ENCODE measurements around the gene ERAS. TPM values are rescaled to one million over a fixed set of nuclear protein-coding genes. Genes with fewer than 3 reads are reported as not detected.
"Not testable (repeated sequence)": the region's sequence is repeated elsewhere in the genome, so short reads cannot be mapped to it uniquely, and the experiment has no call there.

The ERAS gene
- total RNA-seq, 2 experiments from 2014 or later: not detected

DNA sequence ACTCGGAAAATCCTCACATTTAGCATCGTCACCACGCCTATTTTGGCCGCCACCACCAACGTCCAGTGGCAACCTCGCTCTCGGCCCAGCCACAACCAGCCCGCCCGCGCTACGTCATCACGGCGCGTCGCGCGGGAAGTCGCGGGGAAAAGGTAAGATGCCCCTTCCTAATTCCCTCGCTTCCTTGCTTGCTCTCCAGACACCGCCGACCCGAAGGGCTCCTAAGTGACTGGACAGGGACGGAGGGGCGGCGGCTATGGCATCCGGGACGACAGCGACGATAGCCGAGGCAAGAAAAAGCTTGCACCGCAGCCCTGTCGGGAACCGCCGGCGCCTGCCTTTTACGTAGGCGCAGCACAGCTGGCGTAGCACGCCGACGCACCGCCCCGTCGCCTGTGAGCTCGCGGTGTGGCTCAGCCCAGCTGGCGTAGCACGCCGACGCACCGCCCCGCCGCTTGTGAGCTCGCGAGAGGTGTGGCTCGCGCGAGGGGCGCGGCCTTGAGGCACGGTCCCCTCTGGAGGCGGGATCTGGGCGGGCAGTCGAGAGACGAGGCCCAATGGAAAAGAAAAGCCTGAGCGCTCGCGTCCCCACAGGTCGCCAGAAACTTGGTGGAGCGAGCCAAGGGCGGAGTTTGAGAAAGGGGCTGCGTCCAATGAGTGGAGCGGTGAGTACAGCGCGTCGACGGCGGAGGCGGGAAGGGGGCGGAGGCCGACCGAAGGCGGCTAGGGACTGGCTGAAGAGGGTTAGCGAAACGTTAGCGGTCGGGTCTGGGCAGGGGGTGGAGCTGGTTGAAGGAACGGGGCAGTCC lies 24.8 kb upstream of the ERAS start, which contains the start of gene HDAC6:
Gene HDAC6 (plus strand): TSS at position 788 of the 809 bp plus-strand sequence. CDS start 626 bp downstream, outside the sequence.
- H3K9me3 Mint-ChIP-seq (ENCODE audit: low read depth): no peaks in the 10 kb centered on the region
- H3K36me3 Mint-ChIP-seq (ENCODE audit: low read depth): peaks cover 7% of the 10 kb centered on the region
- H3K27ac Mint-ChIP-seq: peak within 1 kb of the TSS; percentile 98
- H3K27me3 Mint-ChIP-seq: no peaks in the 10 kb centered on the region
- intact Hi-C loops (cut with DNase I, micrococcal nuclease): loop anchor here (1.0 to 10.0 kb wide), 23 partner anchors 64 to 1147 kb away; partner anchors contain the start of genes PIM2 (in 2 of the 2), SUV39H1 (in 2 of the 2), EBP (in 1 of the 2) and ELK1 (in 1 of the 2)
- POLR2A ChIA-PET: interaction anchor here (1.0 to 1.4 kb wide), 3 partner anchors 64 to 280 kb away, joined by 3 to 8 read pairs (median 4); partner anchors contain the start of gene EBP
- DNase-seq (peak; percentile 96), ATAC-seq (peak; percentile 89)
- CTCF ChIA-PET: interaction anchor here (0.5 kb wide), 1 partner anchor 1945 kb away, joined by 4 read pairs; no protein-coding TSS in a partner anchor
- peak within 1 kb of the TSS; percentile 90 for H3K4me3 Mint-ChIP-seq
- peaks cover 15% of the 10 kb centered on the region for H3K4me1 Mint-ChIP-seq

DNA sequence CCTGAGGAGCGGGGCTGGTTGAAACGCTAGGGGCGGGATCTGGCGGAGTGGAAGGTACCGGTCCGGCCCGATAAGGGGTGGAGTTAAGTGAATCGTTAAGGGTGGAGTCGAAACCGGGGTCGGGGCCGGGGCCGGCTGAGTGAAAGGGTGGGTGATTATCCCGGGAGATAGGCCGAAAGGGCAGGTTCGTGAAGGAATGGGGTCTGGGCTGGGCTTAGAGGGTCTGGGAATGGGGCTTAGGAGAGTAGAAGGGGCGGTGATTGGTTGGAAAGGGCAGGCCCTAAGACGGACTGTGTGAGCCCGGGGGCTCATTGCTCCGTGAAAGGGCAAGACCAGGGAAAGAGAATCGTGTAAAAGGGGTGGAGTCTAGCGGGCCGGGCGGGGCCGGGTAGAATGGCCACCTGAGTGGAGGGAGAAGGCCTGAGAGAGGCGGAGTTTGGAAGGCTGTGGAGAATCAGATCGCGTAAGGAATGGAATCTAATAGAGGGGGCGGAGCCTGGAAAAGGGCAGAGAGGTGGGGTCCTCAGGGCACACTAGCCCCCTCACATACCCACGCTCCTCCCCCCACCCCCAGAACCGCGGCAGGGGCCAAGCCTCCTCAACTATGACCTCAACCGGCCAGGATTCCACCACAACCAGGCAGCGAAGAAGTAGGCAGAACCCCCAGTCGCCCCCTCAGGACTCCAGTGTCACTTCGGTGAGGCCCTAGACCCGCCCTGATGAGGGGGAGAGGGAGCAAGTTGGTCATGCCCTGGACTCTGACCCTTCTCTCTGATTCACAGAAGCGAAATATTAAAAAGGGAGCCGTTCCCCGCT lies 24.0 kb upstream of the ERAS start:
- ChIA-PET CTCF (no interaction called here), POLR2A (interaction anchor here (1.0 to 1.4 kb wide), 3 partner anchors 65 to 281 kb away, joined by 3 to 8 read pairs (median 4); partner anchors contain the start of gene EBP)
- intact Hi-C loops (cut with DNase I, micrococcal nuclease): loop anchor here (1.0 to 10.0 kb wide), 11 partner anchors 109 to 1147 kb away; partner anchors contain the start of genes EBP (in 1 of the 2), ELK1 (in 1 of the 2), FTSJ1 (in 1 of the 2) and GPKOW (in 1 of the 2)
- Mint-ChIP-seq H3K4me1 (peaks cover 20% of the 10 kb centered on the region), H3K36me3 (ENCODE audit: low read depth) (peaks cover 7% of the 10 kb centered on the region), H3K27me3 (no peaks in the 10 kb centered on the region), H3K4me3 (peak overlapping the region; percentile 90), H3K27ac (peak overlapping the region; percentile 98), H3K9me3 (ENCODE audit: low read depth) (no peaks in the 10 kb centered on the region)
- ATAC-seq (peak; percentile 54), DNase-seq (peak; percentile 80)

DNA sequence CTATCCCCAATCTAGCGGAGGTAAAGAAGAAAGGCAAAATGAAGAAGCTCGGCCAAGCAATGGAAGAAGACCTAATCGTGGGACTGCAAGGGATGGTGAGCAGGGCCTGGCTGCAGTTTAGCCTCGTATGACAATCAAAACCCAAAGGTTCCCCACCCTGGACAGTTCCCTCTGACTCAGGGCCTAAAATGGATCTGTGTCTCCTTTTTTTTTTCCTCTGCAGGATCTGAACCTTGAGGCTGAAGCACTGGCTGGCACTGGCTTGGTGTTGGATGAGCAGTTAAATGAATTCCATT lies 23.5 kb upstream of the ERAS start:
- ATAC-seq (no peak), DNase-seq (no peak)
- peak overlapping the region; percentile 98 for H3K27ac Mint-ChIP-seq
- H3K4me3 Mint-ChIP-seq: peak overlapping the region; percentile 90
- POLR2A ChIA-PET: no interaction called here
- CTCF ChIA-PET: no interaction called here
- peaks cover 7% of the 10 kb centered on the region for H3K36me3 Mint-ChIP-seq (ENCODE audit: low read depth)
- H3K27me3 Mint-ChIP-seq: no peaks in the 10 kb centered on the region
- peaks cover 20% of the 10 kb centered on the region for H3K4me1 Mint-ChIP-seq
- intact Hi-C loops (cut with DNase I, micrococcal nuclease): loop anchor here (1.0 to 10.0 kb wide), 11 partner anchors 108 to 1148 kb away; partner anchors contain the start of genes EBP (in 1 of the 2), ELK1 (in 1 of the 2), FTSJ1 (in 1 of the 2) and GPKOW (in 1 of the 2)
- no peaks in the 10 kb centered on the region for H3K9me3 Mint-ChIP-seq (ENCODE audit: low read depth)

DNA sequence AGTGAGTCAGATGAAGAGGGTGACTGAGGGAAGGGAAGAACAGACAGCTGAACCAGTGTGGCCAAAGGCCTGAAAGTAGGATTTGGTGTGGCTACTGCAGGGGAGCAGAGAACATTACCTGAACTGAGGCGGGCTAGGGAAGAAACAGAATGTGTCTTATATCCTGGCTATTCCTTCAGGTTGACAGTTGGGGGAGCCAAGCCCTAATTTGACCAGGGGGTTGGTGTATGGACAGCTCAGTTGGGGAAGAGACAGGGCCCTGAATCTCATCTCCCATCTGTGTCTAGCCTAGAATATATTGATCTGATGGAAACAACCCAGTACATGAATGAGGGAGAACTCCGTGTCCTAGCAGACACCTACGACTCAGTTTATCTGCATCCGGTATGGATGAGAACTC lies 20.2 kb upstream of the ERAS start:
- Mint-ChIP-seq H3K27ac (peak overlapping the region; percentile 37), H3K4me1 (peaks cover 15% of the 10 kb centered on the region), H3K9me3 (ENCODE audit: low read depth) (no peaks in the 10 kb centered on the region), H3K36me3 (ENCODE audit: low read depth) (peaks cover 10% of the 10 kb centered on the region), H3K4me3 (no peak overlapping the region), H3K27me3 (no peaks in the 10 kb centered on the region)
- ChIA-PET CTCF (interaction anchor here (0.5 to 1.0 kb wide), 2 partner anchors 29 to 175 kb away, joined by 3 to 4 read pairs; partner anchors contain the start of gene PCSK1N), POLR2A (no interaction called here)
- intact Hi-C loops (cut with DNase I, micrococcal nuclease): loop anchor here in 1 of 2 experiments (10.0 kb wide), 1 partner anchor 1151 kb away; the partner anchor contains the start of genes ELK1 and UXT
- no peak for DNase-seq
- no peak for ATAC-seq

DNA sequence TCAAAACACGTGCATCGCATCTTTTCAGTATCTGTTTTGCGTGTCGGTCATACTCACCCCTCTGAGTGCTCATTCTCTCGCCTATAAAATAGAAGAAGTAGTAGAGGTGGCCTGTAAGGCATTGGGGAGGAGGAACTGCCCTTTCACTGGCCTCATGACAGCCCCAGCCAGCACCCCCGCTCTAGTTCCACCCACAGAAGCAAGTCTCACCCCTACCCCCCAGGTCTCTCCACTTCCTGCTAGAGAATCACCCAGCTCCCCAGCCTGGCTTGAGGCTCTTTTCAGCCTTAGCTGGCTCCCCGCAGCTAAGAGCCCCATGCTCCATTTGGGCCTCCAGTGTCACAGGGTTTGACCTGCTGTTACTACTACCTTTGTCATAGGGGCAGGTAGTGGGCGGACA lies 12.7 kb upstream of the ERAS start:
- ATAC-seq (no peak), DNase-seq (no peak)
- intact Hi-C loops (cut with DNase I, micrococcal nuclease): no loop called here
- Mint-ChIP-seq H3K4me1 (no peaks in the 10 kb centered on the region), H3K36me3 (ENCODE audit: low read depth) (peaks cover 11% of the 10 kb centered on the region), H3K4me3 (no peak overlapping the region), H3K27me3 (no peaks in the 10 kb centered on the region), H3K9me3 (ENCODE audit: low read depth) (no peaks in the 10 kb centered on the region), H3K27ac (no peak overlapping the region)
- POLR2A ChIA-PET: no interaction called here
- CTCF ChIA-PET: no interaction called here

DNA sequence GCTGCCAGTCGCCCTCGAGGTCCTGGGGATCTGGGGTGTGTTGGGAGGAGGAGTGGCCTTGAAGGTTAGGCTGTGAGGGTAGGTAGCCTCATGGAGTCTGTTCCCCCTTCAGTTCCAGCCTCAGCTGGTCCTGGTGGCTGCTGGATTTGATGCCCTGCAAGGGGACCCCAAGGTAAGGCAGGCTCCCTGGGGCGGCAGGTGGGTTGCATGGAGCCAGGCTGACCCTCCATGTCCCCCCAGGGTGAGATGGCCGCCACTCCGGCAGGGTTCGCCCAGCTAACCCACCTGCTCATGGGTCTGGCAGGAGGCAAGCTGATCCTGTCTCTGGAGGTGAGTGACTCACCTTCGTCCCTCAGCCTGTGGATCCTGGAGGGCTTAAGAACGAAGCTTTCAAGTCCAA lies 11.6 kb upstream of the ERAS start:
- Mint-ChIP-seq H3K27me3 (no peaks in the 10 kb centered on the region), H3K27ac (no peak overlapping the region), H3K9me3 (ENCODE audit: low read depth) (no peaks in the 10 kb centered on the region), H3K36me3 (ENCODE audit: low read depth) (peaks cover 15% of the 10 kb centered on the region), H3K4me1 (no peaks in the 10 kb centered on the region), H3K4me3 (no peak overlapping the region)
- POLR2A ChIA-PET: no interaction called here
- CTCF ChIA-PET: no interaction called here
- intact Hi-C loops (cut with DNase I, micrococcal nuclease): no loop called here
- no peak for DNase-seq
- ATAC-seq: no peak

DNA sequence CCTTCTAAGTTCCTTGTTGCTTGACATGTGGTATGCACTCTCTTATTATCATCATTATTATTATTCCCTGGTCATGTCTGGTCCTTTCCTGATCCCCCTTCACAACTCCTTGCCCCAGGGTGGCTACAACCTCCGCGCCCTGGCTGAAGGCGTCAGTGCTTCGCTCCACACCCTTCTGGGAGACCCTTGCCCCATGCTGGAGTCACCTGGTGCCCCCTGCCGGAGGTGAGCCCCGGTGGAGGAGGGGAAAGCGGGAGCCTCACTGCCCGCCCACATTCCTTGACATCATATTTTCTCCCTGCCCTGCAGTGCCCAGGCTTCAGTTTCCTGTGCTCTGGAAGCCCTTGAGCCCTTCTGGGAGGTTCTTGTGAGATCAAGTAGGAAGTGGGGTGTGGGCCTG lies 11.0 kb upstream of the ERAS start:
- ATAC-seq (no peak), DNase-seq (no peak)
- no peak overlapping the region for H3K4me3 Mint-ChIP-seq
- H3K4me1 Mint-ChIP-seq: no peaks in the 10 kb centered on the region
- peaks cover 18% of the 10 kb centered on the region for H3K36me3 Mint-ChIP-seq (ENCODE audit: low read depth)
- H3K9me3 Mint-ChIP-seq (ENCODE audit: low read depth): no peaks in the 10 kb centered on the region
- ChIA-PET CTCF (no interaction called here), POLR2A (no interaction called here)
- intact Hi-C loops (cut with DNase I, micrococcal nuclease): no loop called here
- H3K27me3 Mint-ChIP-seq: no peaks in the 10 kb centered on the region
- no peak overlapping the region for H3K27ac Mint-ChIP-seq

DNA sequence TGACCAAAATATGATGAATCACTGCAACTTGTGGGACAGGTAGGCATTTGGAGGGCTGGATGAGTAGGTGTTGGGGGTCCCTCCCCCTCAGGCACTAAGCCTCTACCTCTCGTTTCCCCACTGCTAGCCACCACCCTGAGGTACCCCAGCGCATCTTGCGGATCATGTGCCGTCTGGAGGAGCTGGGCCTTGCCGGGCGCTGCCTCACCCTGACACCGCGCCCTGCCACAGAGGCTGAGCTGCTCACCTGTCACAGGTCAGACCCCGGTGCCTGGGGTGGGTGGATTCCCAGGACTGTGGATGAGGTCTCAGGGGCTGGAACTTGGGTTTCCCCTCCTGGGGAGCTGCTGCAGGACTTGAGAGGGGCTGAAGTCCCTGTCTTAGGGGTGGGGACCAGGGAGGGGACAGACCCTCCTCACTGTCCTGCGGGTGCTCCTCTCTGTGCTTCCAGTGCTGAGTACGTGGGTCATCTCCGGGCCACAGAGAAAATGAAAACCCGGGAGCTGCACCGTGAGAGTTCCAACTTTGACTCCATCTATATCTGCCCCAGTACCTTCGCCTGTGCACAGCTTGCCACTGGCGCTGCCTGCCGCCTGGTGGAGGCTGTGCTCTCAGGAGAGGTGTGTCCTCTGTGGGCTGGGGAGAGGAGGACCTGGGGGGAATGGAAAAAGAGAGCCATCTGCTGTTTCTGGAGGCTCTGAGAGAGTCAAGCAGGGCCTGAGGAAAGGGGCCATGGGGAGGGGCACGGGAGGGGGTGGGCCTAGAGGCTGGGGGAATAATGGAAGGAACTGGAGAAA lies 10.1 kb upstream of the ERAS start:
- no peak for ATAC-seq
- no peak overlapping the region for H3K27ac Mint-ChIP-seq

DNA sequence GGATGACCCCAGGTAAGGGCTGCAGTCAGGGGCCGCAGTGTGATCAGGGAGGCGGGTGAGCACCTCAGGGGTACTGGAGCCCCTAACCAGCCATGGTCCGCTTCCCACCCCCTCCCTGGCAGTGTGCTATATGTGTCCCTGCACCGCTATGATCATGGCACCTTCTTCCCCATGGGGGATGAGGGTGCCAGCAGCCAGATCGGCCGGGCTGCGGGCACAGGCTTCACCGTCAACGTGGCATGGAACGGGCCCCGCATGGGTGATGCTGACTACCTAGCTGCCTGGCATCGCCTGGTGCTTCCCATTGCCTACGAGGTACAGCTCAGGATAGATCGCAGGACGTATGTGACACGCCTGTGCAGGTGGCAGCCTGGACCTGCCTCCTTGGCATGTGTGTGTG lies 8.2 kb upstream of the ERAS start:
- DNase-seq: no peak
- ChIA-PET POLR2A (no interaction called here), CTCF (no interaction called here)
- no peak for ATAC-seq
- Mint-ChIP-seq H3K36me3 (ENCODE audit: low read depth) (peaks cover 17% of the 10 kb centered on the region), H3K4me3 (no peak overlapping the region), H3K27me3 (no peaks in the 10 kb centered on the region), H3K4me1 (no peaks in the 10 kb centered on the region), H3K9me3 (ENCODE audit: low read depth) (no peaks in the 10 kb centered on the region), H3K27ac (no peak overlapping the region)
- intact Hi-C loops (cut with DNase I, micrococcal nuclease): no loop called here

More for the DNA sequence above, 10.1 kb upstream of the ERAS start:
- POLR2A ChIA-PET: no interaction called here
- no peaks in the 10 kb centered on the region for H3K9me3 Mint-ChIP-seq (ENCODE audit: low read depth)
- DNase-seq: no peak
- CTCF ChIA-PET: no interaction called here
- peaks cover 14% of the 10 kb centered on the region for H3K36me3 Mint-ChIP-seq (ENCODE audit: low read depth)
- intact Hi-C loops (cut with DNase I, micrococcal nuclease): no loop called here
- H3K4me3 Mint-ChIP-seq: no peak overlapping the region
- no peaks in the 10 kb centered on the region for H3K4me1 Mint-ChIP-seq
- no peaks in the 10 kb centered on the region for H3K27me3 Mint-ChIP-seq

DNA sequence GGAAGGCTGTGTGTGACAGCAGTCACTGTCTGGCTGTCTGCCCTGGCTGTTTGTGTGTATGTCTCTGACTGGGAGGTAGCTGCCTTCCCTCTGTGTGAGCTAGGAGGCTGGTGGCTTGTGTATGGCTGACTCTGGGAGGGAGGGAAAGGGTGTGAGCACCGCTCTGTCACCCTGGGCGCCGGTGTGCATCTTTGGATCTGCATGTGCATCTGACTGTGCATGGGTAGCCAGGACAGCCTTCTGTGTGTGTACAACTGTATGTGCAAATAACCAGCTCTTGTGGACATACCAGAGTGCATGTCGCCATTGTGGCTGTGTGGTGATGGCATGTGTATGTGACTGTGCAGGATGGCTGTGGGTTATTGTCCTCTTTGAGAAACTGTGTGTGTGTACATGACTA lies 7.4 kb upstream of the ERAS start:
- Mint-ChIP-seq H3K9me3 (ENCODE audit: low read depth) (no peaks in the 10 kb centered on the region), H3K36me3 (ENCODE audit: low read depth) (peaks cover 18% of the 10 kb centered on the region), H3K4me3 (no peak overlapping the region), H3K27ac (no peak overlapping the region), H3K4me1 (no peaks in the 10 kb centered on the region), H3K27me3 (no peaks in the 10 kb centered on the region)
- intact Hi-C loops (cut with DNase I, micrococcal nuclease): no loop called here
- ATAC-seq (no peak), DNase-seq (no peak)
- ChIA-PET POLR2A (no interaction called here), CTCF (no interaction called here)

DNA sequence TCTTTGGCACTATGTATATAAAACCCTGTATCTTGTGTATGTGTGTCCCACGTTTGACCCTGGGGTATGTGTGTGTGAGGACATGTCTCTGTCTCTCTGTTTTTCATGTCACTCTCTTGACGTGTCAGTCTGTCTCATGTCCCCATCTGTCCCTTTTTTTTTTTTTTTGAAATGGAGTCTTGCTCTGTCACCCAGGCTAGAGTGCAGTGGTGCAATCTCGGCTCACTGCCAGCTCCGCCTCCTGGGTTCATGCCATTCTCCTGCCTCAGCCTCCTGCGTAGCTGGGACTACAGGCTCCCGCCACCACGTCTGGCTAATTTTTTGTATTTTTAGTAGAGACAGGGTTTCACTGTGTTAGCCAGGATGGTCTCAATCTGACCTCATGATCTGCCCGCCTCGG lies 6.9 kb upstream of the ERAS start:
- H3K9me3 Mint-ChIP-seq (ENCODE audit: low read depth); H3K27ac Mint-ChIP-seq; DNase-seq; intact Hi-C loops (cut with DNase I, micrococcal nuclease); H3K27me3 Mint-ChIP-seq; POLR2A ChIA-PET; ATAC-seq; H3K4me3 Mint-ChIP-seq; CTCF ChIA-PET; H3K4me1 Mint-ChIP-seq: not testable (repeated sequence)
- peaks cover 17% of the 10 kb centered on the region for H3K36me3 Mint-ChIP-seq (ENCODE audit: low read depth)

Data from activated CD4-positive, alpha-beta T cell treated with anti-CD3 and anti-CD28 coated beads for 36 hours (primary cell).